GM12878 (cell line): ENCODE data around the gene CDK11B.

Experiments
- EZH2 ChIP-seq: IDR thresholded peaks from 2 replicates; pipeline ENCODE4 v1.6.1; 2012; ENCODE audit warnings: low read depth, mild to moderate bottlenecking, control low read depth, inconsistent platforms, low read length, borderline replicate concordance; ENCODE audit not compliant: control insufficient read depth
- MYC ChIP-seq: IDR thresholded peaks from 2 replicates; pipeline ENCODE4 v1.6.1; 2011; ENCODE audit warnings: mild to moderate bottlenecking, low read length, moderate library complexity, inconsistent platforms; ENCODE audit not compliant: insufficient read depth, insufficient replicate concordance, insufficient read length, severe bottlenecking
- RAD51 ChIP-seq: fragments of 450-650 bp; IDR thresholded peaks from 2 replicates; pipeline ENCODE4 v1.6.1; 2016; ENCODE audit warnings: moderate library complexity, mild to moderate bottlenecking, inconsistent platforms
- SIN3A ChIP-seq: IDR thresholded peaks from 2 replicates; pipeline ENCODE4 v1.6.1; 2012; ENCODE audit warnings: low read depth, low read length, improper control_type of control experiment
- SRF ChIP-seq, 2 experiments: IDR thresholded peaks; 2 replicates each; pipeline ENCODE4 v1.6.1; 2011; ENCODE audit warnings: low read depth in 2 of 2, low read length in 2 of 2, mild to moderate bottlenecking in 1 of 2, moderate library complexity in 1 of 2
- TCF3 ChIP-seq: IDR thresholded peaks from 2 replicates; pipeline ENCODE4 v1.6.1; 2012; ENCODE audit warnings: low read depth, mild to moderate bottlenecking, low read length, borderline replicate concordance; ENCODE audit not compliant: insufficient read depth
- USF2 ChIP-seq: IDR thresholded peaks from 2 replicates; pipeline ENCODE4 v1.6.1; 2011; ENCODE audit warnings: low read depth, low read length, improper control_type of control experiment, borderline replicate concordance

GRCh38 chr1:1619917-1620361 is 38.9 kb downstream of the CDK11B start:
- TF ChIP-seq SRF (IDR thresholded peaks at IDR 0.05; ENCODE audit: low read depth in 2 of 2, low read length in 2 of 2) (no peak), EZH2 (no peak), USF2 (no peak), MYC (no peak), TCF3 (no peak), SIN3A (no peak), RAD51 (no peak)
